Endometrial microvascular endothelial cells (primary cell): ENCODE data around the gene NMD3. TPM values are rescaled to one million over a fixed set of nuclear protein-coding genes. Genes with fewer than 3 reads are reported as not detected.
"Not testable (repeated sequence)": the region's sequence is repeated elsewhere in the genome, so short reads cannot be mapped to it uniquely, and the experiment has no call there.

Experiments used
- in situ Hi-C: cut with HindIII; loops from 2 replicates; pipeline ENCODE4 v1.10.0; 2017; ENCODE audit warnings: low sequenced_read_pairs, low pct_unique_long_range_greater_than_20kb; ENCODE audit errors: inconsistent ontology term
- total RNA-seq: library from RNA; depleted of rRNA; stranded (reverse); fragments of >200 nt; gene quantifications from one replicate; pipeline ENCODE4 v1.2.3, GENCODE V29; 2015; ENCODE audit errors: inconsistent ontology term

The NMD3 gene
- total RNA-seq: 102 TPM

DNA sequence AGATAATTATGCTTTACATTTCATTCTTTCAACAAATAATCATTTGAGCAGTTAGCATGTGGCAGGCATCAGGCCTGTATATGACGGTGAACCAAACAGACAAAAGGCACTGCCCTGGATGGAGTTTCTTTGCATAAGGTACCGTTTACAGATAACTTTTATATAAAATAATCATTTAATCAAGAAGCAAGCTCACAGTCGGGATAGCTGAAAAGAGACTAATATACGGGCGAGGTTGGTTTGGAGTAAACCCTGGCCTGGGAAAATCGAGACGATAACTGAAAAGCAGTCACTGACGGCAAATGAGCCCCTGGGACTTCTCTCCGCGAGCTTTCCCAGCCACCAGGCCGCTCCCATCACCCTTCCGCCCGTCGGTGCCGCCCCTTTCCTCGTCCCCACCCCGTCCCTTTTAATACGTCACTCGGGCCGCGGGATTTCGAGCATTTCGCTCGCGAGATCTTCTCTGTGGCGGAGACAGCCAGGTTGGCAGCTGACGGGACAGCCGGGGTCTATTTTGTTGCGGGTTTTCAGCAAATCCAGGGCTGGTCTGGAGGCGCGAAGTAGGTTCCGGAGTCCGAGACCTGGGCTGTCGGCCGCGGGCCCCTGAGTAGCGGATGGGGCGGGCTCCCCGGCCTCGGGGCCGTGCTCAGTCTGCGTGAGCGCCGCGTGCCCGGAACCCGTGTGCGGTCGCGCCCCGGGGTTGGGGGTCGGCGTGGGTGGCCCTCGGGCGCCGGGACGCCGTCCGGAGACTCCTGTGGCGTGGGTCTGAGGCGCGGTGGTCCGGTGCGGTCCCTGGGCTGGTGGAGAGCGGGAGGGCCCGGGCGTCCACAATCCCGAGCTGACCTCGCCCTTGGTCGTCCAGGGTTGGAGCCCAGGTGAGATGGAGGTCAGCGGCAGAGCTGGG lies at the start of gene NMD3:
Gene NMD3 (plus strand): TSS at position 462 of the 904 bp plus-strand sequence. CDS start 703 bp downstream, outside the sequence.
- in situ Hi-C loops: no loop called here

DNA sequence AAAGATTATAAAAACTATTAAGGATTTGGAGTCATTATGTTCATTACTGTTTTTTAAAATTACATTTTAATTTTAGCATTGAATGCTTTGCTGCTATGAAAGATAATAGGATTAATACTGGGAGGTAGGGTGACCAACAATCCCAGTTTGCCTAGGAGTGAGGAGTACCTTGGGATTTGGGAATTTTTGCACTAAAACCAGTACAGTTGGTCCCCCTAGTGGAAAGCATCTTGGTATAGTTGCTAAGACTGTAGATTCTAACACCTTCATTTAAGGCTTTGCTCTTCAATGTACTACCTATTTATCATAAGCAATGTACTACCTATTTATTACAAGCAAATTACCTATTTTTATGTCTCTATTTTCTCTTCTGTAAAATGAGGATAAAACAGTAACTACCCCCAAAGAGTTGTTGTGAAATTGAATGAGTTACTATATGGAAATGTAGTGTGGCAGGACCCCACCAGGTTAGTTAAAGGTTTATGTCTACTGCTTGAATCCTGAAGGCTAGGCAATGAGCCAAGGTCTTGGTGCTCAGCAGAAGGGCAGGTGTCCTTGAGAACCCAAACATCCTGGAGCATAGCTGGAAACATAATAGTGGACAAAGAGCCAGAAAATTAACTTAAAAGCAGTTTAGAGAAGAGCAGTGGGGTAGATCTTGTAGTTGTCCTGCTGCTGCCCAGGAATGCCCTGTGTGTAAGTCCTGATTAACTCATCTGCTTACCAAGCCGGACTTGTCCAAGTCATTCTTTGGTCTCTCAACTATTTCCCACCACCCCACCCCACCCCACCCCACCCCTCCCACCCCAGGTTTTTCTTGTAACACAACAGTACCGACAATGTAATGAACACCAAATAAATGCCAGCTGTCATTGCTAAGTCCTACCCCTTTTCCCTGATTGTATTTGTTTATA lies 49.2 kb upstream of the NMD3 start:
- in situ Hi-C loops: no loop called here

DNA sequence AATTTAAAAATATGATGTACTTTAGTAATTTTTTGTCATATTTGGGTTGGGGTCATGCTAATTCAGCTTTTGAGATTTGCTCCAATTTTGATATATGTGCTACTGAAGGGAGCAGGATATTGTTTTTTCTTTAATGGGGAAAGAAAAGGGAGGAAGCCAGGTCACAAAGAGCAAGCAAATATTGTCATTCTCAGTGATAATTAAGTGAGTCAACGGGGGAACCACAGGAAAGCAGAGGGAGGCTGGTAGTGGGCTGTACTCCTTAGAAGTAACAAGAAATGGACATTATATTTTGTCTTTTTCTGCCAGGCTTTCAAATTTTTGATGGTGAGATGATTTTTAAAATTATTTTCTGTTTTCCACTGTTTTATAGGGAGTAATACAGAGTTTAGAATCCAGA lies 45.6 kb upstream of the NMD3 start:
- in situ Hi-C loops: no loop called here

DNA sequence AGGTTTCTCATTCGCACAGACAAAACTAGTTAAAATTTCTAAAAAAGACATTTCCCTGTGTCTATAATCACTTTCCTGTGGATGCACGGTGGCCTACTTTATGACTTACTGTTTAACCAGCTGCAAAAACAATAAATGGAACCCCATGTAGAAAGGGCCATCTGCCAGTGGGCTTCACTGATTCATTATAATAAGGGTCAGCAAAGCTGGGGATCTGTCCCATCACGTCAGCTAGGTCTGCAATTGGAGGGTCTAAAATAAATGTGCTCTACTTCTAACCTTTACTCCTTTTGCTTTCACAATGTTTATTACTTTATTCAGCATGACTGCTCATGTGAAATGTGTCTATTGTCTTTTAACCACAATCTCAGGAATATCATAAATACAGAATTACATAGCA lies 43.1 kb upstream of the NMD3 start:
- in situ Hi-C loops: no loop called here

DNA sequence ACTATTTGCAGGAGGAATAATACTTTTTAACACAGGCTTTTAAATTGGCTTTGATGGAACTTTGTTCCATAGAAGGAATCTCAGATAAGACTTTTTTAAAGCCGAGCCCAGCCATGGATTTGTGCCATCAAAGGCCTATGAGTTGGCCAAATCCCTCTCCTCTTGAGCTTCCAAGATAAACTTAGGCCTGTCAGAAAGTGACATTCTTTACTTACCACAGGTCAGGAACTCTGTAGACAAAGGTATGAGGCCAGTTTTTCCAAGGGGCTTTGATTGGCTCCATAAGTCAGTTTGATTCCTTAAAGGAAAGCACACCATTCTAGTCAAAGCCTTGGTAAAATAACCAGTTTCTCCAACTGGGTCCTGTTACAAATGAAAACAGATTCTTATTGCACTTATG lies 39.7 kb upstream of the NMD3 start:
- in situ Hi-C loops: not testable (repeated sequence)

DNA sequence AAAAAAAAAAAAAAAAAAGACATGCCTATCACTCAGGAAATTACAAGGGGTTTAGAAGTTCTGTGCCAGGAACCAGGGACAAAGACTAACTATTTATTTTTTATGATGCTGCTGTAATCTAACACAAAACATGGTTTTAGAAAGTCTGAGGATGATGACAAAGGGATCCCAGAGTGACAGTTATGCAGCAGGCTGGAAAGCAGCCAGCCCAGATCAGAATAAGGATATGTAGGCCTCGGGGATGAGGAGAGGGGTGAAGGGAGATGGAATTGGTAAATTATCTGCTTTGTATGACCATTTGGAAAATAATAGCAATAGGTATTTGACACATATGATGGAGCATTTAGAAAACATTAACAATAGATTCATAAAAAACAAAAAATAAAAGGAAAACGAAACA lies 34.1 kb upstream of the NMD3 start:
- in situ Hi-C loops: no loop called here

DNA sequence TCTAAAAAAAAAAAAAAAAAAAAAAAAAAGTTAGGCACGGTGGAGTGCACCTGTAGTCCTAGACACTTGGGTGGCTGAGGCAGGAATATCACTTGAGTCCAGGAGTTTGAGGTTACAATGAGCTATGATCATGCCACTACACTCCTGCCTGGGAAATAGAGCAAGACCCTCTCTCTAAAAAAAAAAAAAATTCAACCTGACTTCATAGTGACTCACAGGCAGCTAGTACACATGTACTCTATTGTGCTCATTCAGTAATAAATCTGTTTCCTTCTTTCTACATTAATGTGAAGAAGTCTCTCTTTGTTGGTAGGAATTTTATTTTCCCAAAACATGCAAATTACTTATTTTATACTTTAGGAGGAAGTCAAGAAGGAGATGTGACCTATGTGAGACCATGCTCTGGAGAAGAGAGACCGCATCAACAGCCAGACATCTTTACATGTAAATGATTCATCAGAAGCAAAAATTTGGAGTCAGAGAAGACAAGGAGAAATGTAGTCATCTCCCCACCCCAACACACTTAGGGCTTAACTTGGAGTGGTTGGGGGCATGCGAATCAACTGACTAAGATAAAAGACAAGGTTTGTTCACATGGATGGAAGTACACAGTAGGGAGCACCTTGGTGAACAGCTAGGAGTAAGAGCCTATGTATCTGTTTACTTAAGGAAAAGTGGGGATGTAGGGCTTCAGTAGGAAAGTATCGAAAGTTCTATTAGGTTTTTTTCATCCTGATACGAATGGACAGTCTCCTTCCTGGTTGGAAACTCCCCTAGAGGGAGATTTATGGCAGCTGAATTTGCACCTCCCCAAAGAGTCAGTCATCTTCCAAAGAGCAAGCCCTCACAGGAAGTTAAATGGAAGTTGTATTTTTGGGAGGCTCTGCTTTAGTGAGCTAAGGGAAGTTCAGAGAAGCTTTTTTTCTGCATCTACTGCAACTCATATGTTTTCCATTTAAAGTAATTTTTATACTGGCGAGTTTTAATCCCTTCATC lies 23.0 kb upstream of the NMD3 start:
- in situ Hi-C loops: no loop called here

DNA sequence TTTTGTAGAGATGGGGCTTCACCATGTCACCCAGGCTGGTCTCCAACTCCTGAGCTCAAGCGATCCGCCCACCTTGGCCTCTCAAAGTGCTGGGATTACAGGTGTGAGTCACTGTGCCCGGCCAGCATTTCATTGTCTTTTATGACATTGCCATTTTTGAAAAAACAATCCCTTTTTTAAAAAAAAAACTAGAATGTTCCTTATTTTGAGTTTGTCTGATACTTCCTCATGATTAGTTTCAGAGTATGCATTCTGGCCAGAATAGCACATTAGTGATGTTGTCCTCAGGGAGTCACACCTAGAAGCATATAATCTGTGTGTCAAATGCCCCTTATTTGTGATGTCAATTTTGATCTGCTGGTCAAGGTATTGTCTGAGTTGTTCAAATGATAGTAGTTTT lies 21.2 kb upstream of the NMD3 start:
- in situ Hi-C loops: no loop called here

DNA sequence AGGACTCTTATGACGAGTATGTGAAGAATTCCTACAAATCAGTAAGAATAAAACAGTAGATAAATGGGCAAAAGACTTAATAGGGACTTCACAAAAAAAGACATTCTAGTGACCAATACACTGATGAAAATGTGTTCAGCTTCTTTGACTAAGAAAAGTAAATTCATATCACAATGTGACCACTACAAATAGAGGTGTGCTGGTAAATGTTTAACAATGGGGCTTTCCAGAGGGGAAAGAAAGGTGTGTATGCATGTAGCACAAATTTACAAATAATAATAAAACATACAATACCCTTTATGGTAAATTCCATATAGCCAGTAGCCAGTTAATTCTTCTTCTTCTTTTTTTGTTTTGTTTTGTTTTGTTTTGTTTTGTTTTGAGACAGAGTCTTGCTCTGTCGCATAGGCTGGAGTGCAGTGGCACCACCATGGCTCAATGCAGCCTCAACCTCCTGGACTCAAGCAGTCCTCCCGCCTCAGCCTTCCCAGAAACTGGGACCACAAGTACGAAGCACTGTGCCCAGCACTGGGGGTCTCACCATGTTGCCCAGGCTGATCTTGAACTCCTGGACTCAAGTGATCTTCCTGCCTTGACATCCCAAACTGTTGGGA lies 17.5 kb upstream of the NMD3 start:
- in situ Hi-C loops: no loop called here

DNA sequence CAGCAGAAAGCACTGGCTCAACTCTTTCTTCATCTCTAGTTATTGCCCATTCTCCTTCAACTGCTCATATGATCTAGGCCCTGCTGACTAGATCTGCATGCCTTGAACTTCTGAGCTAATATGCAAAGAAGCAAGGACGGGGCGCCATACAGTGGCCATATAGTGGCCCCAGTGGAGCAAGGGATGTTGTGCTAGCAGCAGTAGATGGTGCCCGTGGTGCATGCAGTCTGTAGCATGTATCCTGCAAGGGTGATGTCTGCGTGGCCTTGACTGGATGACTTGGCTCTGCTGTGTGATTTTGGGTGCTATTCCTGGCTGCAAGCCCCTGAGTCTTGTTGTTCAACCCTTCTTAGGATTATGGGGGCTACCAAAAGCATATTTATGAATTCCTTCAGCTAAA lies 12.2 kb upstream of the NMD3 start:
- in situ Hi-C loops: no loop called here

DNA sequence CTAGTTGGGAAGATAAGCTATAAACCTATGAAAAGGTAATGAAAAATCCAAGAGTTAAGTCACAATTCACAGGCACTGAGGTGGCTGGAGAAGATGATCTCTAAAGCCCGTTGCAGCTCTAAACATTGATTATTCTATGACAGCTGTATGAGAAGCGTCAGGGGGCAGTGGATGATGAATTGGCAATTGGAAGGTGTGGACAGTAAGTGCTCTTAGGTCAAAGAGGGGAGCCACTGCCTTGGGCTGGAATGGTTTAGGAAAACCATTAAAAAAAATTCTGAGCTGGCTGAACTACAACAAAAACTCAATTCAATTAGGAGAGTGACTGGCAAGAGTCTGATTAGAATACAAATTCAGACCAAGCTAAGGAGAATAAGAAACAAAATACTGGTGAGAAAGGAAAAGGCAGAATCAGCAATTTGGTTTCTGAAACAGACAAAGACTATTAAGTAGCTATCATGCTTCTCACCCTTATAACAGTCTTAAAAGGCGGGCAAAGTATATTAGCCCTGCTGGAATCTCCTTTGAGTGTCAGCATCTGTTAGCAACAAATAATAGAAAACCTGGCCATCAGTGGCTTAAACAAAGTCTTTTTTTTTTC lies 8.8 kb upstream of the NMD3 start:
- in situ Hi-C loops: no loop called here

DNA sequence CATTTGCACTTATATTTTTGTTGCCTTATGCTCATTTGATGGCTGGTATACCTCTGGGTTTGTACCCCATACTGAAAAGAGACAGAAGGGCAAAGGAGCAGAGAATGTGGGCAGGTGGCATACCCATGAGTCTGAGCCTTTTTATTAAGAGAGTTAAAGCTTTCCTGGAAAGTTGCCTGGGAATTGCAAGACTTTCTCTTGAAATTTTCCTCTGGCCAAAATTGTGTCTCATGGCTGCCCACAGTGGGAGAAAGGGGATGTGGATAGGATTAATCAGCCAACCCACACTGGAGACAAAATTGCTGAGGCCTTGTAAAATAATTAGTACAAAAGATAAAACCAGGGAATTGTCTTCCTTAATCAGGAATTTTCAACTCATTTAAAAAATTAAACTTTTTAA lies 8.2 kb upstream of the NMD3 start:
- in situ Hi-C loops: no loop called here

DNA sequence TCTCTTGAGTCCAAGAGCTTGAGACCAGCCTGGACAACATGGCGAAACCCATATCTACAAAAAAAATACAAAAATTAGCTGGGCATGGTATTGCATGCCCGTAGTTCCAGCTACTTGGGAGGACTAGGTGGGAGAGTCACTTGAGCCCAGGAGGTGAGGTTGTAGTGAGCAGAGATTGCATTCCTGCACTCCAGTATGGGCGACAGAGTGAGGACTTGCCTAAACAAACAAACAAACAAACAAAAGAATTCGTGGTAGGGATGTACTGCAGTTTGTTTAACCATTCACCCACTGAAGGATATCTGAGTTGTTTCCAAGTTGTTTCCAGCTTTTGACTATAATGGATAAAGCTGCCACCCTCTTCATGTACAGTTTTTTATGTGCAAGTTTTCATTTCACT lies 7.5 kb upstream of the NMD3 start:
- in situ Hi-C loops: no loop called here

DNA sequence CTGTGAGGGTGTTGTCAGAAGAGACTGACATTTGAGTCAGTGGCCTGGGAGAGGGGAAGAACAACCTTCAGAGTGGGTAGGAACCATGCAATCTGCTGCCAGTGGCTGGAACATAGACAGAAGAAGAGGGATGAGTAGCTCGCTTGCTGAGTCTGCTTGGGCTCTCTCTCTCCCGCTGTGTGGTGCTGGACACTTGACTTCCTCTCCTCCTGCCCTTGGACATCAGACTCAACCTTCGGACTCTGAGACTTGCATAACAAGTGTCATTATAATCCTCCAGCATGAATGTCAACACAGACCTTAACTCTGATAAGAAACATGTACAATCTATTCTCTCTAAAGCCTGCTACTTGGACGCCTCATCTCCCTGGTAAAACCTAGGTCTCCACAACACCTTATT lies 5.9 kb upstream of the NMD3 start:
- in situ Hi-C loops: no loop called here

DNA sequence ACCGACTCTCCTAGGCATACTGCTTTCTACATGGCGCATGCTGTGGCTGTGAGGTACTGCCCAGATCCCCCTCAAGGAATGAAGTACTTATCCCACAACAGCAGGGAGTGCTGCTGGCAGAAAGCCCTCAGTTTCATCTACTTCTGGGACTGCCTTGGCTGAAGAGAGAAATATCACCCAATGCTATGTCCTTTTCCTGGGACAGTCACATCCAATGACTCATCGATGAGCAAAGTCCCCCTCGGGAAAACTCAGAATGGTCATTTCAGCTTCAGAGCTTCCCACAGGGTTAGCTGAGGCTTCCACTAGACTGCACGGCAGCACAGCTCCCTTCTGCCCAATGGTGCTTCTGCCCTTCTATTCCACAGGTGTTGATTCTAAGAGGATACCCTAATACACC lies 3.6 kb upstream of the NMD3 start:
- in situ Hi-C loops: no loop called here

DNA sequence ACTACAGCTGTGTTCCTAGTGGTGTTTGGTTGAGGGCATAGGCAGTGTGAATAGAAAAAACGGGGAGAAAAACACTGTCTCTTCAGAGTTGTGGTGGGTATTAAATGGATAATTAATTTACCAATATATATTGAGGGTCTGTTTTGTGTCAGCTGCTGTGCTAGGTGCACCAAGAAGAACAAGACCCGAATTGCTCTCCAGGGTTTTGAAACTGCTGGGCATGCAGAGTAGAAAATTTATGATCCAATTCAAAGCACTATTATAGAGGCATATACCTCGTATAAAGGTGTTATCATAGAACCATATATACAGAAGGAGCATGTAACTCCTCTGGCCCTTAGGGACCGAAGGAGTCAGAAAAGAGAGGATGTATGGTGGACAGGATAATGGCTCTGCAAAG lies 1.6 kb upstream of the NMD3 start:
- in situ Hi-C loops: no loop called here

DNA sequence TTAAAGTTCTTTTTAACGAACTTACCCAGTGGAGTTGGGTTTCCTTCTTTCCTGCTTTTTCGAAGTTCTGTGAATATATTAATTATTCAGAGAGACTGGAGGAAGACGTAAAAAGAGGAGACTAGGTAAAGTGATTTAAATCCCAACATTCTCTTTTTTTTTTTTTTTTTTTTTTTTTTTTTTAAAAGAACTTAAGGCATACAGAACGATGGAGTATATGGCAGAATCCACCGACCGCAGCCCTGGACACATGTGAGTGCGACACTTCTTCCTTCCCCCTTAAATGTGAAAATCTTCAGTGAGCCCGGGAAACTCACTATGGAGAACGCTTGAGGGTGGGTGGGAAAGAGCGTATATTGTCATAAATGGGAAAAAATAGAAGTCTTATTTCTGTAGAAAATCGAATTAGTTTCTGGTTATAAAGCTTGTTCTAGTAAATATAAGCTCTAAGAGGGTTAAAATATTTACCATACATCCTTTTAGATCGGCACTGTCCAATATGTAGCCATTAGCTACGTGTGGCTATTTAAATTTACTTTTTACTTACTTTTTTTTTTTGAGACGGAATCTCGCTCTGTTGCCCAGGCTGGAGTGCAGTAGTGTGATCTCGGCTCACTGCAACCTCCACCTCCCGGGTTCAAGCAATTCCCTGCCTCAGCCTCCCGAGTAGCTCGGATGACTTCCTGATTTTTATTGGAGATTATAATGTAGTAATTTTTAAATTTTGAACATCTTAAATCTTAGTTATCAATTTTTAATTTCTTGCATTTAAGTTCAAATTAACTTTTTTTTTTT lies 892 bp downstream of the NMD3 start:
- in situ Hi-C loops: no loop called here
